Measurements from ENCODE around the gene SRRM2.
A peak's percentile ranks its signal among the peaks of the same experiment; 100 is the strongest.

SRRM2 gene

DNA sequence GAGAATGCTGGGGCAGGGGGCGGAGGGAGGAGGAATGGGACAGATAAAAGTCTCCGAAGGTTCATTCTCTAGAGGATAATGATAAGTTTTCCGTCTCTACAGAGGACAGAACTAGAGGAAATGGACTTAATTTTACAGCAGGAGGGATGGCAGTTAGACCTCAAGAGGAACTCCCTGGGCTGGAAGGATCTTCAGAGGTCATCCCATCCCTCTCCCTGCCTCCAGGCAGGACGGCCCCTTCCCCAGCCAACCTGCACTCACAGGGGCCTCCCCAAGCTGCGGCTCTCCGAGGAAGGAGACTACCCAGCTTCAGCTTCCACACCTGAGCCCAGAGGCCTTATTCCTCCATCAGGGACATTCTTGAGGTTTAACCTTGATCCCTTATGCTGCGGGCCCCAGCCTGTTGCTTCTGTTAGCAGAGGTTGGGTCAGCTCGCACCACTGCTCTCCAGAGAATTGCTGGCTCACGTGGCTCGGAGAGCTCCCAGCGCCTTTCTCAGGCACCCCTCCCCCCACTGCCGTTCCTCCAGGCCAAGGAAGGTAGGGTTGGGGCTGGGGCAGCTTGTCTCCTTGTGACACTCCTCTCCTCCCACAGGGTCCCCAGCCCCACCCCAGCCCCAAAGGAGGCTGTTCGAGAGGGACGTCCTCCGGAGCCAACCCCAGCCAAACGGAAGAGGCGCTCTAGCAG lies 16.1 kb downstream of the SRRM2 start:
- no peaks in the 10 kb centered on the region for H3K27me3 ChIP-seq (replicated peaks in 2 of 5; ENCODE audit: control insufficient read depth in 4 of 5, insufficient read depth in 5 of 5, low read length in 4 of 5)
- peaks cover 35 to 96% (median 81%) of the 10 kb centered on the region in 4 experiments for H3K36me3 ChIP-seq (ENCODE audit: control insufficient read depth in 4 of 4, insufficient read depth in 4 of 4, low read length in 3 of 4)
- POLR2A ChIA-PET, result no interaction called here
- H3K27ac ChIP-seq (ENCODE audit: insufficient read depth in 1 of 2, low read depth in 1 of 2, low read length in 2 of 2, poor library complexity in 1 of 2, severe bottlenecking in 2 of 2), result peak overlapping the region in 1 of 2 experiments; percentile 2
- DNase-seq, result no peak
- CTCF ChIA-PET, result interaction anchor here (1.7 kb wide), 1 partner anchor 10 kb away, joined by 5 read pairs; no protein-coding TSS in a partner anchor
- WGBS (ENCODE audit: insufficient coverage), result over 99% methylated on average over 15 of the region's 17 CpGs
- no peak overlapping the region for H3K4me3 ChIP-seq (ENCODE audit: control insufficient read depth in 1 of 7, extremely low read depth in 1 of 7, insufficient read depth in 4 of 7, low read depth in 2 of 7, low read length in 6 of 7)
- no peaks in the 10 kb centered on the region for H3K4me1 ChIP-seq (ENCODE audit: control extremely low read depth in 1 of 4, control insufficient read depth in 4 of 4, insufficient read depth in 4 of 4, low read length in 3 of 4)
- H3K9me3 ChIP-seq (ENCODE audit: control extremely low read depth in 1 of 5, control insufficient read depth in 4 of 5, insufficient read depth in 2 of 5, low read depth in 1 of 5, low read length in 4 of 5), result no peaks in the 10 kb centered on the region

DNA sequence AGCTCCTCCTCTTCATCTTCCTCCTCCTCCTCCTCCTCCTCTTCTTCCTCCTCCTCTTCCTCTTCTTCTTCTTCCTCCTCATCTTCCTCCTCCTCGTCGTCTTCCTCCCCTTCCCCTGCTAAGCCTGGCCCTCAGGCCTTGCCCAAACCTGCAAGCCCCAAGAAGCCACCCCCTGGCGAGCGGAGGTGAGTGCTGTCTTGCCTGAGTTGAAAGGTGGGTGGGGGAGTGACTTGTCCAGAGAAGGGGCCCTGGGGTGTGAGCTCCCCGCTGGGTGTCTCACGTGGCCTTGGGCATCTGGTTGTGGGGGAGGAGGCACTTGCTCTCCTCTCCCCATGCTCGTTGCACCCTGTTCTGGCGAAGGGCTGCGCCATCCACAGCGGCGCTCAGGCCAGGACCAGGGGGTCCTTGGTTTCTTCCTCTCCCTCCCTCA lies 16.7 kb downstream of the SRRM2 start:
- WGBS (ENCODE audit: insufficient coverage), result 90% methylated on average over 3 of the region's 11 CpGs
- Histone ChIP-seq H3K27me3 (replicated peaks in 2 of 5; ENCODE audit: control insufficient read depth in 4 of 5, insufficient read depth in 5 of 5, low read length in 4 of 5) (no peaks in the 10 kb centered on the region), H3K9me3 (ENCODE audit: control extremely low read depth in 1 of 5, control insufficient read depth in 4 of 5, insufficient read depth in 2 of 5, low read depth in 1 of 5, low read length in 4 of 5) (no peaks in the 10 kb centered on the region), H3K4me3 (ENCODE audit: control insufficient read depth in 1 of 7, extremely low read depth in 1 of 7, insufficient read depth in 4 of 7, low read depth in 2 of 7, low read length in 6 of 7) (no peak overlapping the region), H3K36me3 (ENCODE audit: control insufficient read depth in 4 of 4, insufficient read depth in 4 of 4, low read length in 3 of 4) (peaks cover 32 to 95% (median 79%) of the 10 kb centered on the region in 4 experiments), H3K4me1 (ENCODE audit: control extremely low read depth in 1 of 4, control insufficient read depth in 4 of 4, insufficient read depth in 4 of 4, low read length in 3 of 4) (no peaks in the 10 kb centered on the region), H3K27ac (ENCODE audit: insufficient read depth in 1 of 2, low read depth in 1 of 2, low read length in 2 of 2, poor library complexity in 1 of 2, severe bottlenecking in 2 of 2) (peak overlapping the region in 1 of 2 experiments; percentile 2)
- ChIA-PET POLR2A (no interaction called here), CTCF (interaction anchor here (1.7 kb wide), 1 partner anchor 10 kb away, joined by 5 read pairs; no protein-coding TSS in a partner anchor)
- DNase-seq, result no peak

DNA sequence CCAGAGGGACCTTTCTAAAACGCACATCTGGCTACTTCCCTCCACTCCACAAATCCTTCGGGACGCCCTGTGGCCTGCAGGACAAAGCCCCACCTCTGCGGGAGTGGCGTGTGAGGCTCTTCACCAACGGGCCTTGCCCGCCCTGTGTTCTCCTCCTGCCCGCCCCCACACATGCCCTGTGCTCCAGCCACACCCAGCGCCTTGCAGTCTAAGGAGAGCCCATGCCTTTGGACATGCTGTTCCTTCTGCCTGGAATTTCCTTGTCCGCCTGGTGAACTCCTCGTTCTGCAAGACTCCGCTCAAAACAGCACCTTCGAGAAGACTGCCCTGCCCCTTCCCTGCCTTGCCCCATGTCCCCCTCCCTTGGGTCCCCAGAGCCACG lies 17.2 kb downstream of the SRRM2 start:
- Histone ChIP-seq H3K9me3 (ENCODE audit: control extremely low read depth in 1 of 5, control insufficient read depth in 4 of 5, insufficient read depth in 2 of 5, low read depth in 1 of 5, low read length in 4 of 5) (no peaks in the 10 kb centered on the region), H3K4me3 (ENCODE audit: control insufficient read depth in 1 of 7, extremely low read depth in 1 of 7, insufficient read depth in 4 of 7, low read depth in 2 of 7, low read length in 6 of 7) (no peak overlapping the region), H3K27me3 (replicated peaks in 2 of 5; ENCODE audit: control insufficient read depth in 4 of 5, insufficient read depth in 5 of 5, low read length in 4 of 5) (no peaks in the 10 kb centered on the region), H3K27ac (ENCODE audit: insufficient read depth in 1 of 2, low read depth in 1 of 2, low read length in 2 of 2, poor library complexity in 1 of 2, severe bottlenecking in 2 of 2) (no peak overlapping the region), H3K36me3 (ENCODE audit: control insufficient read depth in 4 of 4, insufficient read depth in 4 of 4, low read length in 3 of 4) (peaks cover 27 to 95% (median 76%) of the 10 kb centered on the region in 4 experiments), H3K4me1 (ENCODE audit: control extremely low read depth in 1 of 4, control insufficient read depth in 4 of 4, insufficient read depth in 4 of 4, low read length in 3 of 4) (no peaks in the 10 kb centered on the region)
- WGBS (ENCODE audit: insufficient coverage), result 95% methylated on average over 13 of the region's 14 CpGs
- POLR2A ChIA-PET, result no interaction called here
- CTCF ChIA-PET, result interaction anchor here (0.6 to 1.7 kb wide), 3 partner anchors 11 to 29 kb away, joined by 3 to 5 read pairs (median 3); no protein-coding TSS in a partner anchor
- no peak for DNase-seq

DNA sequence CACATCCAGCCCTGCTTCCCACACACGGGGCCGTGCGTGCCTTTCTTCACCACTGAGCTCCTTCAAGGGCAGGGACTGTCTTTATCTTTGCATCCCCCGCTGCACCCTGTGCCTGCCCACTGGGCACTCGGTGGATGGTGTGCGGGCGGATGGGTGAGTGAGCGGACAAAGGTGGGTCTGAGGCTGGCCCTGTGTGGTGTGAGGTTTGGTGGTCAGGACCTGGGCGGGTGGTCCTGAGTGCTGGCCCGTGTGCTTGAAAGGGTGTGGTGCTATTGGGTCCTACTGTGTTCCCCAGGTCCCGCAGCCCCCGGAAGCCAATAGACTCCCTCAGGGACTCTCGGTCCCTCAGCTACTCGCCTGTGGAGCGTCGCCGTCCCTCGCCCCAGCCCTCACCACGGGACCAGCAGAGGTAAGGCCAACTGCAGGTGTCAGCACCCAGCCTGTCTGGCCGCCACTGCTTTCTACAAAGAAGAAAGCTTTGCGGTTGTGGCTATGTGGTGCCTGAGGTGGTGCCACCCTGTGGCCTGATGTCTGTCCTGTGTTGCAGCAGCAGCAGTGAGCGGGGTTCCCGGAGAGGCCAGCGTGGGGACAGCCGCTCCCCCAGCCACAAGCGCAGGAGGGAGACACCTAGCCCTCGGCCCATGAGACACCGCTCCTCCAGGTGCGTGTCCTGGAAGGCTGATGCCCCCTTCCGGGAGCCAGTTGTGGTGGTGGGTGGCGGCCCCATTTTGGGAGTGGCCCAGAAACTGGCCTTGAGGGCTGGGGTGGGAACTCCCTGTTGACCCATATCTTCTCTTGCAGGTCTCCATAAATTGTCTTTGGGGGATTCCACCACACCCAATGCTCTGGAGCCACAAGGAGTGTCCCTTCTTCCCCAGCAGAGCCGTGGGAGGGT lies 17.9 kb downstream of the SRRM2 start:
- ChIA-PET POLR2A (no interaction called here), CTCF (interaction anchor here (0.6 to 1.1 kb wide), 2 partner anchors 21 to 29 kb away, joined by 3 read pairs; no protein-coding TSS in a partner anchor)
- peak in 2 of 3 donors; percentile 39 to 46 for DNase-seq
- WGBS (ENCODE audit: insufficient coverage), result 96% methylated on average over 20 of the region's 32 CpGs
- peaks cover 0 to 1% (median under 1%) of the 10 kb centered on the region in 4 experiments for H3K4me1 ChIP-seq (ENCODE audit: control extremely low read depth in 1 of 4, control insufficient read depth in 4 of 4, insufficient read depth in 4 of 4, low read length in 3 of 4)
- no peak overlapping the region for H3K27ac ChIP-seq (ENCODE audit: insufficient read depth in 1 of 2, low read depth in 1 of 2, low read length in 2 of 2, poor library complexity in 1 of 2, severe bottlenecking in 2 of 2)
- H3K4me3 ChIP-seq (ENCODE audit: control insufficient read depth in 1 of 7, extremely low read depth in 1 of 7, insufficient read depth in 4 of 7, low read depth in 2 of 7, low read length in 6 of 7), result no peak overlapping the region
- no peaks in the 10 kb centered on the region for H3K27me3 ChIP-seq (replicated peaks in 2 of 5; ENCODE audit: control insufficient read depth in 4 of 5, insufficient read depth in 5 of 5, low read length in 4 of 5)
- H3K36me3 ChIP-seq (ENCODE audit: control insufficient read depth in 4 of 4, insufficient read depth in 4 of 4, low read length in 3 of 4), result peaks cover 27 to 95% (median 73%) of the 10 kb centered on the region in 4 experiments
- no peaks in the 10 kb centered on the region for H3K9me3 ChIP-seq (ENCODE audit: control extremely low read depth in 1 of 5, control insufficient read depth in 4 of 5, insufficient read depth in 2 of 5, low read depth in 1 of 5, low read length in 4 of 5)

DNA sequence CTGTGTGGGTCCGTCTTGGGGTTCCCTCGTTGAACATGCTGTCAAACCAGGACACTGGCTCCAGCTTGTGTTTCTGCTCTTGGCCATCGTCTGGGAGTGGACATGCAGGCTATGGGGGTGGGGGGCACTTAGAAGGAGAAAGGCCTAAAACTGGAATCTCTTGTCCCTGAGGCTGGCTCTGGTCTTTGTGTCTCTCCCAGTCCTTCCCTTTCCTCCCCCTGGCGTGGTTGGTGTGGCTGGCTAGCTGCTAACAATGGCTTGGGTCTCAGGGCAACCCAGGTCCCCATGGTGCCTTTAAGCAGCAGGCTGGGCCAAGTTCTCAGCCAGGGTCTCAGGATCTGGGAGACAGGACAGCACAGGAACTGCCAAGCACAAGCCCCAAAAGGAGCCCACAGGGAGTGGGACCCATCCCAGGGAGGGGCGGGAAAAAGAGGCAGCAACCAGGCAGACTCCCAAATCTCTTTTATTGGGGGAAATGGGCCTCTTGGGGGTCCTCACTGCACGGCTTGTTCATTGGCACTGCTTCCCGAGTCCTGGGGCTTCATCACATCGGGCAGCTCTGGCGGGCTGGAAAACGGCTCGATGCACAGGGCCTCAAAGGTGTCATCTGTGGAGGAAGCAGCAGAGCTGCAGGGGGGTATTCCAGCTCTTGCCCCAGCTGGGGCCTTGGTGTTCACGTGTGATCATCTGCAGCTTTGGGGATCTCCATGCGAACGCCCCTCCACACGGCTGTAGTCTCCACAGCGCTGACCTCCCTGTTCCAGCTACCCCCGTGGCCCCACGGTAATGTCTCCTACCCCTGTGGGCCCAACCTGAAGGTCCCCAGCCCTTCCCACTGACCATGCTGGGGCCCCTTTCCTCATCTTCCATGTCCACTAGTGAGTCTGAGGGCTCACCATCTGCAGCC lies 19.3 kb downstream of the SRRM2 start:
- peaks cover 20 to 84% (median 59%) of the 10 kb centered on the region in 4 experiments for H3K36me3 ChIP-seq (ENCODE audit: control insufficient read depth in 4 of 4, insufficient read depth in 4 of 4, low read length in 3 of 4)
- WGBS (ENCODE audit: insufficient coverage), result 91% methylated on average over 17 of the region's 18 CpGs
- POLR2A ChIA-PET, result interaction anchor here (0.6 kb wide), 1 partner anchor 13 kb away, joined by 3 read pairs; no protein-coding TSS in a partner anchor
- no peak for DNase-seq
- CTCF ChIA-PET, result no interaction called here
- H3K4me1 ChIP-seq (ENCODE audit: control extremely low read depth in 1 of 4, control insufficient read depth in 4 of 4, insufficient read depth in 4 of 4, low read length in 3 of 4), result peaks cover 0 to 14% (median 12%) of the 10 kb centered on the region in 4 experiments
- no peak overlapping the region for H3K4me3 ChIP-seq (ENCODE audit: control insufficient read depth in 1 of 7, extremely low read depth in 1 of 7, insufficient read depth in 4 of 7, low read depth in 2 of 7, low read length in 6 of 7)
- no peaks in the 10 kb centered on the region for H3K27me3 ChIP-seq (replicated peaks in 2 of 5; ENCODE audit: control insufficient read depth in 4 of 5, insufficient read depth in 5 of 5, low read length in 4 of 5)
- no peaks in the 10 kb centered on the region for H3K9me3 ChIP-seq (ENCODE audit: control extremely low read depth in 1 of 5, control insufficient read depth in 4 of 5, insufficient read depth in 2 of 5, low read depth in 1 of 5, low read length in 4 of 5)
- no peak overlapping the region for H3K27ac ChIP-seq (ENCODE audit: insufficient read depth in 1 of 2, low read depth in 1 of 2, low read length in 2 of 2, poor library complexity in 1 of 2, severe bottlenecking in 2 of 2)

DNA sequence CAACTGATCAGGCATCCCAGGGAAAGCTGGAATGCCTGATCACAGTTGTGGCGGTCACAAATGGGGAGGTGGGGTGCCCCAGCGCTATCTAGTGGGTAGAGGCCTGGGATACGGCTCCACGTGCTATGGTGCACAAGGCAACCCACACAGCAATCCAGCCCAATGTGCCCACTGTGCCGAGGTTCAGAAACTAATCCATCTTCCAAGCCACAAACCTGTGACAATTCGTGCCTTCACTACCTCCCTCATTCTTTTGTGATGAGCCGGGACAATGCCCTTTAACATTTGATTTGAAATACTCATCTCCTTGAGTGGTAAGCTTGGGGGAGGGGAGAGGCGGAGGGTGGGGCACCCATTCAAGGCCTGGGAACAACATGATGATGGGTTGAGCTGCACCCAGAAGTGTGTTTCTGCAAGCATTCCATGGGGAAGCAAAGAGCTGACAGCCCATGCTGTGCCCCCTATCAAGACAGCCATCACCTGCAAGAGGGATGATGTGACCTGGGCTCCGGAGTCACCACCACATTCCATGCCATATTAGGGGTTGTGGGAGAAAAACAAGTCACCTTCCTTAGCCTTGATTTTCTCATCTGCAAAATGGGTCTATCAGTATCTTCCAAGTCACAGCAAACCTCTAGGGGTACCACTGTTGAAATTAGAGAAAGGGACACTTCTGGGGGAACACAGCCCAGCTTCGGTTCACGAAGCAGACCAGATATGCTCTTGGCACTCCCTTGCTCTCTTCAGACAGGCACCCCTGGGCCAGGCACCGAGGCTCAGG lies 20.9 kb downstream of the SRRM2 start:
- Histone ChIP-seq H3K27ac (ENCODE audit: insufficient read depth in 1 of 2, low read depth in 1 of 2, low read length in 2 of 2, poor library complexity in 1 of 2, severe bottlenecking in 2 of 2) (no peak overlapping the region), H3K36me3 (ENCODE audit: control insufficient read depth in 4 of 4, insufficient read depth in 4 of 4, low read length in 3 of 4) (peaks cover 16 to 68% (median 45%) of the 10 kb centered on the region in 4 experiments), H3K4me1 (ENCODE audit: control extremely low read depth in 1 of 4, control insufficient read depth in 4 of 4, insufficient read depth in 4 of 4, low read length in 3 of 4) (peaks cover 0 to 22% (median 19%) of the 10 kb centered on the region in 4 experiments), H3K27me3 (replicated peaks in 2 of 5; ENCODE audit: control insufficient read depth in 4 of 5, insufficient read depth in 5 of 5, low read length in 4 of 5) (no peaks in the 10 kb centered on the region), H3K4me3 (ENCODE audit: control insufficient read depth in 1 of 7, extremely low read depth in 1 of 7, insufficient read depth in 4 of 7, low read depth in 2 of 7, low read length in 6 of 7) (no peak overlapping the region), H3K9me3 (ENCODE audit: control extremely low read depth in 1 of 5, control insufficient read depth in 4 of 5, insufficient read depth in 2 of 5, low read depth in 1 of 5, low read length in 4 of 5) (no peaks in the 10 kb centered on the region)
- ChIA-PET CTCF (interaction anchor here (0.8 to 1.4 kb wide), 4 partner anchors 9 to 20 kb away, joined by 3 to 6 read pairs (median 4); no protein-coding TSS in a partner anchor), POLR2A (no interaction called here)
- WGBS (ENCODE audit: insufficient coverage), result 94% methylated on average over 6 of the region's 12 CpGs
- DNase-seq, result no peak
